ENCODE data around the gene TRPV3.
A peak's percentile ranks its signal among the peaks of the same experiment; 100 is the strongest.

TRPV3 gene

GRCh38 chr17:3546521-3546920 is 11.1 kb downstream of the TRPV3 start:
- DNase-seq (ENCODE audit: low spot score) = no peak

- DNase-seq (ENCODE audit: low spot score) = no peak
These were observed 12.5 kb downstream of the TRPV3 start for GRCh38 chr17:3545151-3545550.

GRCh38 chr17:3544365-3544764 is 13.2 kb downstream of the TRPV3 start:
- DNase-seq (ENCODE audit: low spot score) = no peak

GRCh38 chr17:3543453-3543852 is 14.2 kb downstream of the TRPV3 start:
- no peak for DNase-seq (ENCODE audit: low spot score)

- DNase-seq (ENCODE audit: low spot score) = no peak
These were observed 15.1 kb downstream of the TRPV3 start for GRCh38 chr17:3542410-3543088.

- no peak for DNase-seq (ENCODE audit: low spot score)
These were observed 17.6 kb downstream of the TRPV3 start for GRCh38 chr17:3539881-3540540.

GRCh38 chr17:3536716-3537115 is 20.9 kb downstream of the TRPV3 start:
- DNase-seq (ENCODE audit: low spot score) = no peak

GRCh38 chr17:3535253-3535995 is 22.2 kb downstream of the TRPV3 start:
- DNase-seq (ENCODE audit: low spot score) = peak; percentile 28

GRCh38 chr17:3534881-3535252 is 22.7 kb downstream of the TRPV3 start:
- DNase-seq (ENCODE audit: low spot score) = no peak

GRCh38 chr17:3533752-3534151 is 23.9 kb downstream of the TRPV3 start:
- no peak for DNase-seq (ENCODE audit: low spot score)

GRCh38 chr17:3532859-3533142 is 24.8 kb downstream of the TRPV3 start:
- no peak for DNase-seq (ENCODE audit: low spot score)

GRCh38 chr17:3532106-3532858 is 25.3 kb downstream of the TRPV3 start:
- no peak for DNase-seq (ENCODE audit: low spot score)

GRCh38 chr17:3531266-3532101 is 26.1 kb downstream of the TRPV3 start:
- no peak for DNase-seq (ENCODE audit: low spot score)

- no peak for DNase-seq (ENCODE audit: low spot score)
These were observed 27.5 kb downstream of the TRPV3 start for GRCh38 chr17:3529817-3530741.

- no peak for DNase-seq (ENCODE audit: low spot score)
These were observed 28.6 kb downstream of the TRPV3 start for GRCh38 chr17:3528880-3529511.

- no peak for DNase-seq (ENCODE audit: low spot score)
These were observed 29.2 kb downstream of the TRPV3 start for GRCh38 chr17:3528403-3528851.

- no peak for DNase-seq (ENCODE audit: low spot score)
These were observed 29.7 kb downstream of the TRPV3 start for GRCh38 chr17:3527896-3528295.

- no peak for DNase-seq (ENCODE audit: low spot score)
These were observed 30.1 kb downstream of the TRPV3 start for GRCh38 chr17:3527468-3527867.

- DNase-seq (ENCODE audit: low spot score) = no peak
These were observed 30.6 kb downstream of the TRPV3 start for GRCh38 chr17:3526971-3527370.

GRCh38 chr17:3526491-3526890 is 31.1 kb downstream of the TRPV3 start:
- DNase-seq (ENCODE audit: low spot score) = no peak
